ENCODE measurements around the gene NLRP5.
"Not testable (repeated sequence)": the region's sequence is repeated elsewhere in the genome, so short reads cannot be mapped to it uniquely, and the experiment has no call there.

Gene NLRP5

GRCh38 chr19:55986487-55986886, at the start of gene NLRP5:
Gene NLRP5, plus strand, starts transcription at chr19:55986775.
- no peak within 1 kb of the TSS for H3K4me2 ChIP-seq (ENCODE audit: low read length)
- no peaks in the 10 kb centered on the region for H3K79me2 ChIP-seq (ENCODE audit: low read length)
- H2AFZ ChIP-seq (ENCODE audit: low read depth, low read length): no peak within 1 kb of the TSS
- no peaks in the 10 kb centered on the region for H3K4me1 ChIP-seq (ENCODE audit: low read length)
- H3K4me3 ChIP-seq (ENCODE audit: low read length): no peak within 1 kb of the TSS
- H3K9me3 ChIP-seq (ENCODE audit: insufficient read depth, low read length): 0 out of 2 replicates have a peak, but pooled peaks cover 5% of the 10 kb centered on the region
- no peaks in the 10 kb centered on the region for H3K36me3 ChIP-seq (replicated peaks; ENCODE audit: low read depth, low read length)
- H3K9ac ChIP-seq (ENCODE audit: low read length): no peak within 1 kb of the TSS
- H4K20me1 ChIP-seq (ENCODE audit: insufficient read depth, low read length): no peaks in the 10 kb centered on the region
- TF ChIP-seq EZH2phosphoT487 (IDR thresholded peaks at IDR 0.05; ENCODE audit: low read depth) (no peak), CTCF (IDR thresholded peaks at IDR 0.05; ENCODE audit: low read depth, low read length) (no peak)
- H3K27me3 ChIP-seq (ENCODE audit: low read depth, low read length): no peaks in the 10 kb centered on the region
- no peak within 1 kb of the TSS for H3K27ac ChIP-seq (ENCODE audit: low read length)

GRCh38 chr19:55939206-55939605, 47.4 kb upstream of the NLRP5 start:
- Histone ChIP-seq H3K27me3 (ENCODE audit: low read depth, low read length) (no peaks in the 10 kb centered on the region), H3K4me1 (ENCODE audit: low read length) (peaks cover 9% of the 10 kb centered on the region), H2AFZ (ENCODE audit: low read depth, low read length) (no peak overlapping the region), H3K36me3 (replicated peaks; ENCODE audit: low read depth, low read length) (no peaks in the 10 kb centered on the region), H3K27ac (ENCODE audit: low read length) (no peak overlapping the region), H3K9ac (ENCODE audit: low read length) (no peak overlapping the region), H3K9me3 (ENCODE audit: insufficient read depth, low read length) (no peaks in the 10 kb centered on the region), H3K4me2 (ENCODE audit: low read length) (no peak overlapping the region), H3K4me3 (ENCODE audit: low read length) (no peak overlapping the region), H4K20me1 (ENCODE audit: insufficient read depth, low read length) (no peaks in the 10 kb centered on the region), H3K79me2 (ENCODE audit: low read length) (no peaks in the 10 kb centered on the region)
- TF ChIP-seq CTCF (IDR thresholded peaks at IDR 0.05; ENCODE audit: low read depth, low read length) (no peak), EZH2phosphoT487 (IDR thresholded peaks at IDR 0.05; ENCODE audit: low read depth) (no peak)

GRCh38 chr19:55940306-55940705, 46.3 kb upstream of the NLRP5 start:
- Histone ChIP-seq H3K79me2 (ENCODE audit: low read length) (no peaks in the 10 kb centered on the region), H3K4me2 (ENCODE audit: low read length) (no peak overlapping the region), H3K27ac (ENCODE audit: low read length) (no peak overlapping the region), H3K36me3 (replicated peaks; ENCODE audit: low read depth, low read length) (no peaks in the 10 kb centered on the region), H3K9me3 (ENCODE audit: insufficient read depth, low read length) (no peaks in the 10 kb centered on the region), H3K27me3 (ENCODE audit: low read depth, low read length) (no peaks in the 10 kb centered on the region), H3K4me1 (ENCODE audit: low read length) (peaks cover 11% of the 10 kb centered on the region), H3K9ac (ENCODE audit: low read length) (no peak overlapping the region), H4K20me1 (ENCODE audit: insufficient read depth, low read length) (no peaks in the 10 kb centered on the region), H2AFZ (ENCODE audit: low read depth, low read length) (no peak overlapping the region), H3K4me3 (ENCODE audit: low read length) (no peak overlapping the region)
- TF ChIP-seq CTCF (IDR thresholded peaks at IDR 0.05; ENCODE audit: low read depth, low read length) (no peak), EZH2phosphoT487 (IDR thresholded peaks at IDR 0.05; ENCODE audit: low read depth) (no peak)

GRCh38 chr19:55947532-55947931, 39.0 kb upstream of the NLRP5 start, which contains the start of gene NLRP8:
Gene NLRP8, plus strand, starts transcription at chr19:55947832.
- Histone ChIP-seq H3K4me2 (ENCODE audit: low read length) (no peak within 1 kb of the TSS), H3K4me3 (ENCODE audit: low read length) (no peak within 1 kb of the TSS), H3K36me3 (replicated peaks; ENCODE audit: low read depth, low read length) (no peaks in the 10 kb centered on the region), H4K20me1 (ENCODE audit: insufficient read depth, low read length) (no peaks in the 10 kb centered on the region), H3K27me3 (ENCODE audit: low read depth, low read length) (no peaks in the 10 kb centered on the region), H3K4me1 (ENCODE audit: low read length) (peaks cover 11% of the 10 kb centered on the region), H2AFZ (ENCODE audit: low read depth, low read length) (no peak within 1 kb of the TSS), H3K9ac (ENCODE audit: low read length) (no peak within 1 kb of the TSS), H3K27ac (ENCODE audit: low read length) (no peak within 1 kb of the TSS), H3K9me3 (ENCODE audit: insufficient read depth, low read length) (no peaks in the 10 kb centered on the region), H3K79me2 (ENCODE audit: low read length) (no peaks in the 10 kb centered on the region)
- TF ChIP-seq CTCF (IDR thresholded peaks at IDR 0.05; ENCODE audit: low read depth, low read length) (no peak), EZH2phosphoT487 (IDR thresholded peaks at IDR 0.05; ENCODE audit: low read depth) (no peak)

GRCh38 chr19:55950566-55950965, 36.0 kb upstream of the NLRP5 start:
- H3K4me1 ChIP-seq (ENCODE audit: low read length); H3K4me3 ChIP-seq (ENCODE audit: low read length); H3K9ac ChIP-seq (ENCODE audit: low read length); H2AFZ ChIP-seq (ENCODE audit: low read depth, low read length); H3K27me3 ChIP-seq (ENCODE audit: low read depth, low read length); H3K79me2 ChIP-seq (ENCODE audit: low read length); H3K4me2 ChIP-seq (ENCODE audit: low read length); H3K27ac ChIP-seq (ENCODE audit: low read length); H4K20me1 ChIP-seq (ENCODE audit: insufficient read depth, low read length); H3K9me3 ChIP-seq (ENCODE audit: insufficient read depth, low read length); H3K36me3 ChIP-seq (replicated peaks; ENCODE audit: low read depth, low read length): not testable (repeated sequence)

All from OCI-LY3 (cell line).